ENCODE results near the gene CYLD. TPM values are rescaled to one million over a fixed set of nuclear protein-coding genes. Genes with fewer than 3 reads are reported as not detected.

CYLD gene
- total and polyA plus RNA-seq, 2 experiments from 2014 or later, result 6.9 to 30.9 TPM

- H3K4me2 ChIP-seq, result no peak overlapping the region
- H3K27me3 ChIP-seq (ENCODE audit: insufficient read depth), result no peaks in the 10 kb centered on the region
- H3K4me1 ChIP-seq (ENCODE audit: insufficient read depth), result no peaks in the 10 kb centered on the region
- no peaks in the 10 kb centered on the region for H3K36me3 ChIP-seq (ENCODE audit: insufficient read depth)
- 0 out of 2 replicates have a peak, but pooled peaks cover 4% of the 10 kb centered on the region for H3K9me2 ChIP-seq (ENCODE audit: insufficient read depth)
- no peak for TF ChIP-seq STAT1 (IDR thresholded peaks at IDR 0.05; ENCODE audit: unreplicated experiment)
- TF ChIP-seq JUNB (IDR thresholded peaks at IDR 0.05; ENCODE audit: unreplicated experiment), result no peak
- TF ChIP-seq CREB1 (CRISPR knock-in tag; IDR thresholded peaks at IDR 0.05; ENCODE audit: low read depth), result no peak
- no peak for TF ChIP-seq CTCF (conservative IDR thresholded peaks at IDR 0.05; ENCODE audit: low read depth in 2 of 2)
- TF ChIP-seq EZH2 (IDR thresholded peaks at IDR 0.05; ENCODE audit: low read depth, unreplicated experiment), result no peak
- TF ChIP-seq REST (IDR thresholded peaks at IDR 0.05; ENCODE audit: unreplicated experiment), result no peak
- no peak for TF ChIP-seq ZNF462 (CRISPR knock-in tag; IDR thresholded peaks at IDR 0.05)
- no peak for TF ChIP-seq ZNF114 (CRISPR knock-in tag; IDR thresholded peaks at IDR 0.05)
- TF ChIP-seq NANOG (IDR thresholded peaks at IDR 0.05; ENCODE audit: borderline replicate concordance), result no peak
- TF ChIP-seq ZNF331 (CRISPR knock-in tag; IDR thresholded peaks at IDR 0.05; ENCODE audit: low read depth), result no peak
- TF ChIP-seq ETS1 (IDR thresholded peaks at IDR 0.05), result no peak
- TF ChIP-seq EZH2phosphoT487 (IDR thresholded peaks at IDR 0.05; ENCODE audit: unreplicated experiment), result no peak
- no peak for TF ChIP-seq POLR2AphosphoS5 (IDR thresholded peaks at IDR 0.05; ENCODE audit: low read depth)
- Mint-ChIP-seq H3K4me1 (no peaks in the 10 kb centered on the region), H3K4me3 (no peak overlapping the region), H3K27me3 (ENCODE audit: insufficient read depth, low read depth, poor library complexity) (peaks cover 4% of the 10 kb centered on the region), H3K36me3 (ENCODE audit: low read depth) (no peaks in the 10 kb centered on the region), H3K27ac (no peak overlapping the region), H3K9me3 (peaks cover 3% of the 10 kb centered on the region; the same call in 1 of the 3 replicates)
- H3F3A ChIP-seq (replicated peaks; ENCODE audit: low read depth), result no peaks in the 10 kb centered on the region
- H2AFZ ChIP-seq, result no peak overlapping the region
- no peak overlapping the region for H3K27ac ChIP-seq (ENCODE audit: low read depth)
- H3K4me3 ChIP-seq, result no peak overlapping the region
- H3K79me2 ChIP-seq (replicated peaks; ENCODE audit: insufficient read depth), result no peaks in the 10 kb centered on the region
- no peaks in the 10 kb centered on the region for H4K20me1 ChIP-seq (replicated peaks; ENCODE audit: insufficient read depth)
- DNase-seq (ENCODE audit: low spot score), result no peak
- ATAC-seq, result no peak
Observed at GRCh38 chr16:50731989-50732832, 9.7 kb upstream of the CYLD start.

Data from GM23338 (cell line).